GM19025 (cell line): ENCODE data around the gene CD63.
"Not testable (repeated sequence)": the region's sequence is repeated elsewhere in the genome, so short reads cannot be mapped to it uniquely, and the experiment has no call there.

ENCODE experiments used
- ATAC-seq: cut with Tn5 transposase; IDR thresholded peaks from one replicate; pipeline ENCODE4 v1.9.1; 2021; ENCODE audit warnings: mild to moderate bottlenecking, low read depth, moderate library complexity; ENCODE audit not compliant: unreplicated experiment

CD63 gene, protein sequence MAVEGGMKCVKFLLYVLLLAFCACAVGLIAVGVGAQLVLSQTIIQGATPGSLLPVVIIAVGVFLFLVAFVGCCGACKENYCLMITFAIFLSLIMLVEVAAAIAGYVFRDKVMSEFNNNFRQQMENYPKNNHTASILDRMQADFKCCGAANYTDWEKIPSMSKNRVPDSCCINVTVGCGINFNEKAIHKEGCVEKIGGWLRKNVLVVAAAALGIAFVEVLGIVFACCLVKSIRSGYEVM

DNA sequence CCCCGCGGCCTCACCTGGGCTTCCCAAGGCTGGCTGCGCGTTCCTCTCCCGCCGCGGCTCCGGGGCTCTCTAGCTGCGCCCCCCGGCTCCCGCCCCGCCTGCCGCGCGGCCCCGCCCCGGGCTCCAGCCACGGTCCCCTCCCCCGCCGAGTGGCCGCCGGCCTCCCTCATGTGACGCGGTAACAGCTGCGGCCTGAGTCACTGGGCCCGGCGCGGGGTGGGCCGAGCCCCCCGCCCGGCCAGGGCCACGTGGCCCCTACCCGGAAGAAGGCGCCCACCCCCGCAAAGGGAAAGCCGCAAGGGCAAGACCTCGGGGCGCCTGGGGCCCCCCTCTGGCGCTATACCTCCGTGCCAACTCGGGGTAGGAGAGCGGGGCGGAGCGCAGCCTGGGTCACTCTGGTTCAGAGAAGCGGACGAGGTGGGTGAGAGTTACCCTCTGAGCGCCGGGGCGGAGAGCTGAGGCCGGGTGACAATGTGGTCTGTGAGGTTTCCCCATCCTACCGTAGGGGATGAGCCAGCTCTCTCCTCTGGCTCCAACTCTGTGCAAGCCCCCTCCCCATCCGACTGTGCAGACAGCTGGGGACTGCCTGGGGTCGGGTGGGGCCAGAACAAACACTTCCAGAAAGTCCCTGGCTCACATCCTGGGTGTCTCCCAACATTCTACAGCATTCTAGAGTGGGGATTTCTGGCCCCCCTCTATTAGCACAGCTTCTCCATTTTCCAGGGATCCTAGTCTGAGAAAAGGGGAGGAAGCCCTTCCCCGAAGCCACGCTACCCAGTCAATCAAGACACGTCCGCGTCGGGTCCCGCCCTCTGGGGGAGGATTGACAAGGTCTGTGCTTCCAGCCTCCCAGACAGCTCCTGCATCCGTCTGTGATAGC is at the start of gene CD63:
CD63 (minus strand) TSS at position 71 of the 880 bp plus-strand sequence. CDS start 668 bp downstream, outside the sequence.
- peak; percentile 71 for ATAC-seq

DNA sequence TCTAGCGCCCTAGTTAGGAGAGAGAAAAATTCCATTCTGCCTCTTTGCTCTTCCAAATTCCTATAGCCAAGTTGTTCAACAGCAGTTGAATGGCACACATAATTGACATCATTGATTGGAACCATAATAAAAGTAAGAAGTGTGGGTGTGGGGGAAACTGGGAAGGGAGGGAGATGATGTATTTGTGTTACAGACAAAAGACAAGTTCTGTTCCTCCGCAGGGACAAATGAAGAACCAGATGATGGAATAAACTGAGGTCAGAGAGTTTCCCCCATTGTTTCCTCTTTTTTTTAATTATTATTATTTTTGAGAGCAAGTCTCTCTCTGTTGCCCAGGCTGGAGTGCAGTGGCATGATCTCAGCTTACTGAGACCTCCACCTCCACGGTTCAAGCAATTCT is 49.0 kb upstream of the CD63 start:
- no peak for ATAC-seq

DNA sequence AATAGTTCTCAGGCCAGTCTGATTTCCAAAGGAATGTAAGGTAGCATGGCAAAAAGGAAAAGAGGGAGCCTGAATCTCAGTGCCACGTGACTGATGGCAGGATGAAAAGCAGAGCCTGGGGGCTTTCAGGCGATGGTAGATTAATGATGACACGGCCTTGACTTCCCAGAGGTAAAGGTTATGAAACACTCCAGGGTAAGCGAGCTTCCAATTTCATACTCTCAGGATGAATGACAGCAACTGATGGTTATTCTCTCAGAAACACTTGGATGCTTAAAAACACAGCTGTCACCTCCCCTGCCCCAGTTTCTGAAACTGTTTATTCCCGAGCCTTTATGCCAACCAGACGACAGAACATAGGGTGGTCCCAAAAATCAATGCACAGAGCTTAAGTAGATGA is 42.9 kb upstream of the CD63 start:
- no peak for ATAC-seq

DNA sequence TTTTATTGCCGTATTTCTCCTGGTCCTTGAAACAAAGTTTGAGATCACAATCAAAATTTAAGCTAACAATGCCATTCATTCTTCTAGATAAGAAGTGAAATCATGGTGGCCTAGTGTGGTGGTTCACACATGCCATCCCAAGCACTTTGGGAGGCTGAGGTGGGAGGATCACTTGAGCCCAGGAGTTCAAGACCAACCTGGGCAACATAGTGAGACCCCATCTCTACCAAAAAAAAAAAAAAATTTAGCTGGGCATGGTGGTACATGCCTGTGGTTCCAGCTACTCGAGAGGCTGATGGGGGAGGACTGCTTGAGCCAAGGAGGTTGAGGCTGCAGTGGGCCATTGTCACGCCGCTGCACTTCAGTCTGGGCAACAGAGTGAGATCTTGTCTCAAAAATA is 38.3 kb upstream of the CD63 start:
- no peak for ATAC-seq

DNA sequence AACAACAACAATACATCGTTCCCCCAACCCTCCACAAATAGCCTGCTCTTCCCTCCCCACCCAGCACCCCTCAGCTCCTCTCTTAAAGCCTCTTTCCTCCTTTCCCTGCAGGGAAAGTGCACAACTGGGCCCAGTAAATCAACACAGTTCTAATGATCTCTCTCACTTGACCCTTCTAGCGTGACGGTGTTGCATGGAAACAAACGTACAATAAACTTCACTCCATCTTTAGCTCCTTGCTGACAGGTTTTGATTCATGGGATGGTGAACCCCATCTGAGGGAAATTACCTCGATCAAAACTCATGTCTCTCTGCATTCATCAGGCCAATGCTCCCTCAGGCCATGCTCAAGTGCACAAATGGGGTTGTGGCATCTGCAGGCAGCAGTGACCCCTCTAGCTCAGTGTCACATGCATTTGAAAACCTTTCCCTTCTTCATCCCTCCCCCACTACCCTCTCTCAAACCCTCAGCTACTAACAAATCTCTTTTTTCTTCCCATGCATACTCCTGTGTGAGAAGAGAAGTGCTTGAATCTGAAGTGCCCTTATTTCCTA is 37.0 kb upstream of the CD63 start:
- no peak for ATAC-seq

DNA sequence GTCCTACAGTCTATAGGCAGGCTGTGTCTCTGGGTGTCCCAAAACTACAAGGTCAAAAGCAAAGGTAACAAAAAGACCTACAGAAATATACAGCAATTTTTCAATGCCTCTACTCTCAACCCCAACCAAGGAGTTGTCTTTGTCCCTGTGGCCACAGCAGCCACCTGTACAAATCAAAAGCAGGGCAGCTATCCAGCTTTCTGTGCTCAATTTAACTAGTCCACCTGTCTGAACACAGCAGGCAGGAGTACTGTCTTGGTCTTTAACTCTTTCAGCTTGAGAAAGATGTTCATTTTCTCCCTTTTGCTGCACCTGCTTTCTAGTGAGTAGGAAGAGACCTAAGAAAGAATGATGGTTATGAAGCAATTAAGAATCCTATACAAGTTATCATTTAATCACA is 33.8 kb upstream of the CD63 start:
- no peak for ATAC-seq

DNA sequence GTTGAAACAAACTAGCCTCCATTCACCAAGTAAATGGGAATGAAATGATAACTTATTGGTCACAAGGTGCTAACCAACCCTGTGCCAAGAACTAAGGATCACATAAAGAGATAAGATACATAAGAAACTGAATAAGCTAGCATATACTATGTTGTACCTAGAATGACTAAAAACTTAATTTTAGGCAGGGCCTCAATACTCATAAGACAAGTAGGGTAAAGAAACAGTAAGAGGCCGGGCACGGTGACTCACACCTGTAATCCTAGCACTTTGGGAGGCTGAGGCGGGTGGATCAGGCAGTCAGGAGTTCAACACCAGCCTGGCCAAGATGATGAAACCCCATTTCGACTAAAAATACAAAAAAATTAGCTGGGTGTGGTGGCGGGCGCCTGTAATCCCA is 31.9 kb upstream of the CD63 start:
- no peak for ATAC-seq

DNA sequence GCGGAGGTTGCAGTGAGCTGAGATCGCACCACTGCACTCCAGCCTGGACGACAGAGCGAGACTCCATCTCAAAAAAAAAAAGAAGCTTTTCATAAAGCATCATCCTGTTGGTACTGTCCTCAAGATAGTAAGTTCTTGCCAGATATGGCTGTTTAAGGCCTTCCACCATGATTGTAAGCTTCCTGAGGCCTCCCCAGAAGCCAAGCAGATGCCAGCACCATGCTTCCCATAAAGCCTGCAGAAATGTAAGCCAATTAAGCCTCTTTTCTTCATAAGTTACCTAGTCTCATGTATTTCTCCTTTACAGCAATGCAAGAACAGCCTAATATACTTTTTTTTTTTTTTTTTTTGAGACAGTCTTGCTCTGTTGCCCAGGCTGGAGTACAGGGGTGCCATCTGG is 29.8 kb upstream of the CD63 start:
- not testable (repeated sequence) for ATAC-seq

DNA sequence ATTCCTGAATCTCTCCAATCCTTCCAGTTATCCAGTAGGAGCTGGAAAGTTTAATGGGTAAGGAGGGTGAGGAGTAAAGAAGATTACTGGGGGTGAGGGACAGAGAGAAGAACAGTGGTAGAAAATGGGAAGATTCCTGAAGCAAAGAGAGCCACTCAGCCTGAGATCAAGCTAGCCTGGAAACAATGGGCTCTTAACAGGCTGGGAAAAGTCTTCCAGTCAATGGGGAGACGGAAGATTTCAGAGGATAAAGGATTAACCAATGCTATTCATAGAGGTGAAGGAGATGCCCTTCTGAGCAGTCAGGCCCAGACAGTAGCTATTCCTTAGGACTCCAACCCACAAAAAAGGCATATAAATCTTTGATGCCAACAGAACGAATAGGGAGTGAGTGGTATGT is 28.9 kb upstream of the CD63 start:
- no peak for ATAC-seq

DNA sequence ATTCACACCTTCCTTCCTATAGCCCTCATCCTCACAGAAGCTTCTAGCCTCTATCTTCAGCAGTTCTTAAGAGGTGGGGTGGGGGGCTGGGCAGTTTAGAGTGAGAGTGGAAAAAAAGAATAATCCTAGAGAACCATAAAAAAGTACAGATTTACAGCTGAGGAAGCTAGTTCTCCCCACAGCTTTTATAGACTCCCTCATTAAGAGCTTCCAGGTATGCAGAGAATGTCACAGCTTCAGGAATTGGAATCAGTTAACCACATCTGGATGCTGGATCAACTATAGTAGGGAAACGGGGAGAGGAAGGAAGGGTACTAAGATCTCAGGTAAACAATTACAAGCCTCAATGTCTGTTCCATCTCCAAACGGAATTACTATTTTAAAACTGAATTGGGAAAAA is 26.4 kb upstream of the CD63 start:
- no peak for ATAC-seq

DNA sequence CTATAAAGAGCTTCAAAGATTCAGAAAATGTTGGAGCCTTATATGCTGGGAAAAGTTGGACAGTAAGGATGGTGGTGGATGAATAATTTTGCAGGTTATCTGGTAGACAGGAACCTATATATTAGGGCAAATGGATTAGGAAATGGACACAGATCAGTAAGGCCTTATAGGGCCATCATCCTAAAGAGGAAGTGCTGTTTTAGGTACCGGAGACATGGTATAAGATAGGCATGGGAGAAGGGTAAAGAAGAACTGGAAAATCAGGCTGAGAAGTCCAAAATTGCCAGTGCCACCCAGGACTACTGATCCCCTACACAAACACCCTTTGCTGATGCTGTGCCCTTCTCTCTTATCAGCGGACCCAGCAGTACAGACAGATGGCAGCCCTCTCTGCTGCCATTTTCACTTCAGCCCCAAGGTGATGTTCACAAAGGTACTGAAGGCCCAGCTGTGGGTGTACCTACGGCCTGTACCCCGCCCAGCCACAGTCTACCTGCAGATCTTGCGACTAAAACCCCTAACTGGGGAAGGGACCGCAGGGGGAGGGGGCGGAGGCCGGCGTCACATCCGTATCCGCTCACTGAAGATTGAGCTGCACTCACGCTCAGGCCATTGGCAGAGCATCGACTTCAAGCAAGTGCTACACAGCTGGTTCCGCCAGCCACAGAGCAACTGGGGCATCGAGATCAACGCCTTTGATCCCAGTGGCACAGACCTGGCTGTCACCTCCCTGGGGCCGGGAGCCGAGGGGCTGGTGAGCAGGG is 19.6 kb upstream of the CD63 start:
- no peak for ATAC-seq

DNA sequence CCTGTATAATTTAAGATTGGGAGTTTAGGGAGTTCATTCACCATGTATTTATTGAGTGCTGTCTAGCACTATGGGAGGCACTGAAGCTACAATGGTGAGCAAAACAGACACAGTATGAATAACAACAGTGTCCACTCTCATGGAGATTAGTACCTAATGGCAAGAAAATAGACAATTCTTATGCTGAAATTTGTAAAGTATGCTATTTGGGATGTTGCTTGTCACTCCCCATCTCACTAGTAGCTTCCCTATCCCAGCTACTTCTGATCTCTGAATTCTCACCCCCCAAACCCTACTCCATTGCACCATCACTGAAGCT is 18.1 kb upstream of the CD63 start:
- no peak for ATAC-seq

DNA sequence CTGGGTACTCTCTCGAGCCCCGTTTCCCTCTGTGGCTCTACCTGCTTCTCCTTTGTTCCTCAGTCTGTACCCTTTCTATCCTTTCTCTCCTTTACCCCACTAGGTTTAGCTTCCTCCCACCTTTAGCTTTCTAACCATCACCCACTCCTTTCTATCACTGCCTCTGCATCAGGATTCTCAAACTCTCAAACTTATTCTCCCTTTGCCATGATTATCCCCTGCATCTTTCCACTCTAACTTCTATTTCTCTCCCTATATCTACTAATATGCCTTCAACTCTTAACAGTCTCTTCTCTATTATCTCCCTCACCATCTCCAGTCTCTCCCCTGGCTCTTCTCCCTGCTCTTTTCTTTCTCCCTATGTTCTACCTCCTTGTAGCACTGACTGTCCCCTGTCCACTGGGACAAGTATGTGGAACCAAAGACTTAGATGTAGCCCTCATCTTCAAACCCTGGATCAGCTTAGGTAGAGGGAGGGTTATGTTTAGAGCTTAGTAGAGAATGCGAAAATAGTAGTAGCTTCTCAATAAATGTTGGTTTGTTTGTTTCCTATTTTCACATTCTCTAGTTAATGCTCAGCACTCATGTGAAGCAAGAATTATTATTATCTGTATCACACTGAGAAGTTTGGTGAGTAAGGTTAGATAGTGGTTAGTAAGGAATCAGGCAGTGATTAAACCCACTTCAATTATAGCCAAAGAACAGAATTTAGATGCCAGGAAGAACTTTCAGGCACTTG is 17.5 kb upstream of the CD63 start:
- ATAC-seq: no peak

DNA sequence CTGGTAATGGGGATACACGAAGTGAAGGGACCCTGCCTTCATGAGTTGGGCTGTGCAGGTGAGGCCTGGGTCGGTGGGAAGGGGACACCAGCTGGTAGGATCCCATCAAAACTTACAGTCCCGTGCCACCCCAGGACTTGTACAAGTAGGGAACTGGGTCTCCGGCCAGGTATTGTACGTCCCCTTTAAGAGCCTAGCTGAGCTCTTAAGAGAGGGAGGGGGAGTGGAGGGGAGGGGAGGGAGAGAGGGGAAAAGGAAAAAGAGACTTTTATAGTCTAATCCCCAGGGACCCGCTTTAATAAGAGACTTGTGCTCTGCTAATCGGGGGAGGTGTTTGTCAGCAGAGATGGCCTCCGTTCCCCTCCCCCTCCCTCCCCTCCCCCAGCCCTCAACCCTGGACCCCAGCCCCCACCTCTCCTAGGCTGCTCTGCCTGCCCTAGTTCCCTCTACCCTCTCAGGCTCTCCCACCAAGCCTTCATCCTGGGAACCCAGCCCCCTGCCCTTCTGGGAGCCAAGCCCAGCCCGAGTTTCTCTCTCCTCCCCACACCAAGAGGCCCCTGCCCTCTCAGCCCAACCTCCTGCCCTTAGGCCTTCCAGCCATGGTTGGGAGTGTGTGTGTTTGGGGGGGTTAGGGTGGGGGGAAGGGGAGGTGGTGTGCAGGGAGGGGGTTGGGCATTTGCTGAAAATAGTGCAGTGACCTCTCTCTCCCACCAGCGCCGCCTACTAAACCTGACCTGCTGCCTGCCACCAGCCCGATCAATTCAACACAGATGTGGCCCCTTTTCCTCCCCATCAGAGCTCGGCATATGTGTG is 16.8 kb upstream of the CD63 start:
- no peak for ATAC-seq

DNA sequence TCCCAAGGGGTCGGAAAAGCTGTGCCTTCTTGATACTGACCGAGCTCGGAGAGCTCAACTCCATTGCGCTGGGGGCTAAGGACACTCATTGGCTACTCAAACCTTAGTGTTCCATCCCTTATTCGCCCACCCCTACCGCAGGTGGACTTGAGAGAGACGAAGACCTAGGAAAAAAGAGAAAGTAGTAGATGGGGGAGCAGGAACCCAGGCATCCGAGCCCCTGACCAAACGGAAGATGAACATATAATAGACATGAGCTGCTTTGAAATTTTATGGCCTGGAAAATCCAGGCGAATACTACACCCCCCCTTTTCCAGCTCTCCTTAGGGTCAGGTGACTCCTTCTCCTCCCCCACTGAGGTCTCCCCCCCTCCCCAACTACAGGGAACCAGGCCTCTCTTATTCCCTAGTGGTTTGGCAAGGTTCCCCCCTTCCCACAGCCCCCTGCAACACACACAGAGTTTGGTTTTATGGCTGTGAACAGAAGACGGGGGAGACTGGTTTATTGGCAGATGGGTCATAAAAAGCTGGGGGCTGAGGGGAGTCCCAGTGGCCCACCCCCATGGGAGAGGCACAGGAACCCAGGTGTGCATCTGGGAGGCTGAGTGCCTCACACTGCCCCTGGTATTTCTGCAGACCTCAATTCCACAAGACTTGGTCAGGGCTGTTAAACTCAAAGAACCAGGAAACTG is 15.7 kb upstream of the CD63 start:
- ATAC-seq: no peak

DNA sequence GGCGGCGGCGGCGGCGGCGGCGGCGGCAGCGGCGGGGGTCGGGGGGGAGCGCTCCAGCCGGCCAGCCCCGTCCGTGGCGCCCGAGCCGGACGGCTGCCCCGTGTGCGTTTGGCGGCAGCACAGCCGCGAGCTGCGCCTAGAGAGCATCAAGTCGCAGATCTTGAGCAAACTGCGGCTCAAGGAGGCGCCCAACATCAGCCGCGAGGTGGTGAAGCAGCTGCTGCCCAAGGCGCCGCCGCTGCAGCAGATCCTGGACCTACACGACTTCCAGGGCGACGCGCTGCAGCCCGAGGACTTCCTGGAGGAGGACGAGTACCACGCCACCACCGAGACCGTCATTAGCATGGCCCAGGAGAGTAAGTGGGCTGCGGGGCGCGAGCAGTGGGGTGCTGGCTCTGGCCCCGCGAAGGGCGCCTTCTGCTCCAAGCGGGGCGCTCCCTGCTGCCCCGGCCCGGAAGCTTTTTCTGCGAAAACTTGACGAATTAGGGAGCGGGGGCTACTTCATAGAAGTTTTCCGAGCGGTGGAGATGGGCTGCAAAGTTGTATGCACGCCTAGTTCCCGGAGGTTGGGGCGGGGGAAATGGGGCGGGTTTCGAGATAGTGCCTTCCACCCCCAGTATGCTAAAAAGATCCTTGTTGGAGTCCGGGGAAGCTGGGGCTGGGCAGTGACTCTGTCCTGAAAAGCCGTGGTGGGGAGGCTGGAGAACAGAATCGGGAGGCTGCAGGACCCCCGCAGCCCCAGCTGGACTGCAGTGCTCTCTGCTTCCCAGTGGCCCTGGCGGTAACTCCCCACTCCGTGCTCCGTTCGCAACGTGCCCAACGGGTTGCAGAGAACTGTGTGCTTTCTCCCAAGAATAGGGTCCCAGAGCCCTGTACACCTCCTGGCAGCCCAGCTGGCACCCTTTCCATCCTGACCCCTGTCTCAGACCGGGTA is 14.9 kb upstream of the CD63 start:
- ATAC-seq: peak; percentile 58

DNA sequence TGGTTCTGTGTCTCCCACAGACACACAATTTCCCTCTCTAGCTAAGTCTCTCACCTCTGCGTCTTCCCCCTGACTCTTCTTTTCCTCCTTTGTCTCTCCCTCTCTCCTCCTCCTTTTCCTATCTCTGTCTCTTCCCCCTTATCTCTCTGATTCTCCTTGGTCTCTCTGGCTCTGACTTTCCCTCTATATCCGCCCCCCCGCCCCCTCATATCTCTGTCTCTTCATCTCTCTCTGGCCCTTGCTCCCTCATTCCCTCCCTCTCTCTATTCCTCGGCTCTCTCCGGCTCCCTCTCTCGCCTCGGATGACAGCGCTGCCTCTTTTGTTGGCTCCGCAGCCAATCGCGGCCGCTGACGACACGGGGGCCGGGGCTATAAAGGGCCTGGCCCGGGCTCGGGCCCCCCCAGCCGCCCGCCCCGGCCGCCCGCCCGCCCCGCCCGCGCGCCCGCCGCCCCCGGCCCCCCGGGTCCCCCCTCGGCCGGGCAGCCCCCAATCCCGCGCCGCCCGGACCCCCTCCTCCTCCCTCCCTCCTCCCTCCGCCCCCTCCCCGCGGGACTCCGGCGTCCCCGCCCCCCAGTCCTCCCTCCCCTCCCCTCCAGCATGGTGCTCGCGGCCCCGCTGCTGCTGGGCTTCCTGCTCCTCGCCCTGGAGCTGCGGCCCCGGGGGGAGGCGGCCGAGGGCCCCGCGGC is 14.1 kb upstream of the CD63 start, which contains the start of gene GDF11:
GDF11 (plus strand) TSS at position 404 of the 687 bp plus-strand sequence; CDS start at position 599, 195 bp downstream.
- peak; percentile 30 for ATAC-seq
